ENCODE data around the gene USP32.

GRCh38 chr17:60165223-60165622 lies 226.7 kb downstream of the USP32 start:
- TF ChIP-seq RFX5 (IDR thresholded peaks at IDR 0.05; ENCODE audit: borderline replicate concordance, low read depth, low read length): no peak
- TF ChIP-seq TEAD4 (IDR thresholded peaks at IDR 0.05; ENCODE audit: low read depth, low read length): no peak
- no peak for TF ChIP-seq SRF (IDR thresholded peaks at IDR 0.05; ENCODE audit: low read depth, low read length)
- TF ChIP-seq RAD21 (IDR thresholded peaks at IDR 0.05 in 1 of 2, conservative IDR thresholded peaks at IDR 0.05 in 1 of 2; ENCODE audit: low read depth in 2 of 2, low read length in 2 of 2): peak in 1 of 2 experiments; percentile 29; a peak in 1 of 4 replicates
- peak in 2 of 3 experiments; percentile 32 to 33; a peak in 2 of 4 replicates for TF ChIP-seq CTCF (IDR thresholded peaks at IDR 0.05; ENCODE audit: control extremely low read depth in 1 of 3, insufficient read depth in 1 of 3, low read depth in 1 of 3, low read length in 3 of 3)
- no peak for TF ChIP-seq BACH1 (IDR thresholded peaks at IDR 0.05; ENCODE audit: low read length)
- no peak for TF ChIP-seq EZH2 (IDR thresholded peaks at IDR 0.05; ENCODE audit: low read depth, low read length, severe bottlenecking)
- TF ChIP-seq TAF1 (IDR thresholded peaks at IDR 0.05; ENCODE audit: low read depth, low read length): no peak
